ENCODE data around the gene SYNJ2. TPM values are rescaled to one million over a fixed set of nuclear protein-coding genes. Genes with fewer than 3 reads are reported as not detected.

SYNJ2 gene
- total RNA-seq, 1 experiment from 2014 or later = 29.1 TPM

GRCh38 chr6:157961153-157961831 is 20.4 kb upstream of the SYNJ2 start:
- Mint-ChIP-seq H3K9me3 (ENCODE audit: low read depth, unreplicated experiment) (peaks cover 6% of the 10 kb centered on the region), H3K4me1 (ENCODE audit: low read depth, unreplicated experiment) (no peaks in the 10 kb centered on the region), H3K27ac (ENCODE audit: unreplicated experiment) (no peak overlapping the region), H3K36me3 (ENCODE audit: insufficient read depth, unreplicated experiment) (no peaks in the 10 kb centered on the region), H3K27me3 (ENCODE audit: unreplicated experiment) (no peaks in the 10 kb centered on the region), H3K4me3 (ENCODE audit: low read depth, unreplicated experiment) (no peak overlapping the region)
- no peak for TF ChIP-seq CTCF (IDR thresholded peaks at IDR 0.05; ENCODE audit: unreplicated experiment)
- no peak for DNase-seq
- no TSS peak for BruUV-seq (replicated peaks)
- intact Hi-C loops (cut with micrococcal nuclease; ENCODE audit: unreplicated experiment) = no loop called here
- CTCF ChIA-PET = interaction anchor here (0.9 kb wide), 1 partner anchor 10 kb away, joined by 3 read pairs; no protein-coding TSS in a partner anchor

DNA sequence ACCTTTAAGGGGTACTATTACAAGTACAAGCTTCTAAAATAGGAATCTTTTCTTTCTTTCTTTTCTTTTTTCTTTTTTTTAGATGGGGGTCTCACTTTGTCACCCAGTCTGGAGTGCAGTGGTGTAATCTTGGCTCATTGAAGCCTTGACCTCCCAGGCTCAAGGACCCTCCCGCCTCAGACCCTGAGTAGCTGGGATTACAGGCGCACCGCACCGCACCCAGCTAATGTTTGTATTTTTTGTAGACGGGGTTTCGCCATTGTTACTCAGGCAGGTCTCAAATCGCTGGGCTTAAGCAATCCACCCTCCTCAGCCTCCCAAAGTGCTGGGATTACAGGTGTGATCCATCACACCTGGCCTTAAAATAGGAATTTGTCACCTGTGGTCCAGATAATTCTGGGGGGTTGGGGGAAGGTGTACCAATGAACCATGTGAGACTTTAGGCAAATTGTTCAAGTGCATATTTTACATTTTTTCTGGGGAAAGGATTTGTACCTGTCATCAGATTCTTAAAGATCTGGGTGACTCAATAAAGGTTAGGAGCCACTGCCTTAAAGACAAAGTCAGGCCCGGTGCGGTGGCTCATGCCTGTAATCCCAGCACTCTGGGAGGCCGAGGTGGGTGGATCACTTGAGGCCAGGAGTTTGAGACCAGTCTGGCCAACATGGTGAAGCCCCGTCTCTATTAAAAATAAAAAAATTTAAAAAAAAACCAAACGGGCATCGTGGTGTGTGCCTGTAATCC is 19.7 kb upstream of the SYNJ2 start:
- DNase-seq = no peak

GRCh38 chr6:157962601-157963302 is 18.9 kb upstream of the SYNJ2 start:
- no peak overlapping the region for H3K27ac Mint-ChIP-seq (ENCODE audit: unreplicated experiment)
- DNase-seq = no peak

More for the DNA sequence above, 19.7 kb upstream of the SYNJ2 start:
- intact Hi-C loops (cut with micrococcal nuclease; ENCODE audit: unreplicated experiment) = no loop called here
- H3K27me3 Mint-ChIP-seq (ENCODE audit: unreplicated experiment) = no peaks in the 10 kb centered on the region
- TF ChIP-seq CTCF (IDR thresholded peaks at IDR 0.05; ENCODE audit: unreplicated experiment) = no peak
- no peaks in the 10 kb centered on the region for H3K36me3 Mint-ChIP-seq (ENCODE audit: insufficient read depth, unreplicated experiment)
- no peaks in the 10 kb centered on the region for H3K4me1 Mint-ChIP-seq (ENCODE audit: low read depth, unreplicated experiment)
- no TSS peak for BruUV-seq (replicated peaks)
- H3K9me3 Mint-ChIP-seq (ENCODE audit: low read depth, unreplicated experiment) = peaks cover 6% of the 10 kb centered on the region
- CTCF ChIA-PET = interaction anchor here (0.6 to 0.9 kb wide), 2 partner anchors 10 to 121 kb away, joined by 3 to 4 read pairs; no protein-coding TSS in a partner anchor
- no peak overlapping the region for H3K4me3 Mint-ChIP-seq (ENCODE audit: low read depth, unreplicated experiment)
- no peak overlapping the region for H3K27ac Mint-ChIP-seq (ENCODE audit: unreplicated experiment)

More at GRCh38 chr6:157962601-157963302, 18.9 kb upstream of the SYNJ2 start:
- H3K36me3 Mint-ChIP-seq (ENCODE audit: insufficient read depth, unreplicated experiment) = no peaks in the 10 kb centered on the region
- CTCF ChIA-PET = no interaction called here
- H3K4me1 Mint-ChIP-seq (ENCODE audit: low read depth, unreplicated experiment) = no peaks in the 10 kb centered on the region
- BruUV-seq (replicated peaks) = no TSS peak
- H3K9me3 Mint-ChIP-seq (ENCODE audit: low read depth, unreplicated experiment) = peaks cover 6% of the 10 kb centered on the region
- no peak for TF ChIP-seq CTCF (IDR thresholded peaks at IDR 0.05; ENCODE audit: unreplicated experiment)
- H3K4me3 Mint-ChIP-seq (ENCODE audit: low read depth, unreplicated experiment) = no peak overlapping the region
- intact Hi-C loops (cut with micrococcal nuclease; ENCODE audit: unreplicated experiment) = no loop called here
- H3K27me3 Mint-ChIP-seq (ENCODE audit: unreplicated experiment) = no peaks in the 10 kb centered on the region

All from Calu3 (cell line).